A549 (cell line): ENCODE measurements around the gene ING5. TPM values are rescaled to one million over a fixed set of nuclear protein-coding genes. Genes with fewer than 3 reads are reported as not detected.

Source experiments
- ATAC-seq, 2 experiments: fragments of 200-7000 bp in 1 of 2; fragments of >200 bp in 1 of 2; cut with Nextera tagmentation in 1 of 2; cut with Tn5 transposase in 1 of 2; 3 replicates each; pipeline versions ENCODE4 v1.8.0 to v1.9.1; 2018 to 2020; ENCODE audit warnings: mild to moderate bottlenecking in 1 of 2, moderate library complexity in 1 of 2
- CTCF ChIA-PET: fragments of 300-600 bp; sonication (Branson Sonifier 250); formaldehyde crosslinking; extraction: SDS; loops from one replicate; lab custom pipeline; 2021; ENCODE audit warnings: antibody characterized with exemption, inconsistent platforms; lab: Yijun Ruan, JAX
- POLR2A ChIA-PET: fragments of 350-600 bp; formaldehyde crosslinking; extraction: SDS; loops from one replicate; lab custom pipeline; 2021; ENCODE audit warnings: antibody characterized with exemption, inconsistent platforms; lab: Yijun Ruan, JAX
- DNase-seq, 2 experiments: peaks; one replicate each; pipeline versions ENCODE4 v3.0.0 to v3.0.0-alpha.2; 2011 to 2016; ENCODE audit warnings: low read depth in 1 of 2, low spot score in 1 of 2
- FAIRE-seq: peaks from 2 replicates; lab custom pipeline; 2011; peaks lifted over from hg19 to GRCh38; lab: Jason Lieb, UNC
- H3K27ac ChIP-seq, 2 experiments: fragments of >200 bp; sonication (Bioruptor Twin); formaldehyde crosslinking; 3 replicates each; pipeline ENCODE4 v1.5.1; 2016 to 2017
- H3K4me1 ChIP-seq: fragments of >200 bp; sonication (Bioruptor Twin); formaldehyde crosslinking; 3 replicates; pipeline ENCODE4 v1.6.1; 2016
- H3K4me2 ChIP-seq: fragments of >200 bp; sonication (Bioruptor Twin); formaldehyde crosslinking; 3 replicates; pipeline ENCODE4 v1.6.1; 2016
- H3K4me3 ChIP-seq: fragments of >200 bp; sonication (Bioruptor Twin); formaldehyde crosslinking; 3 replicates; pipeline ENCODE4 v1.5.1; 2016
- H3K9me3 ChIP-seq: fragments of >200 bp; sonication (Bioruptor Twin); formaldehyde crosslinking; 3 replicates; pipeline ENCODE4 v1.6.1; 2016
- ATOH8 ChIP-seq: fragments of 250-450 bp; sonication (Bioruptor Pico); IDR thresholded peaks from 2 replicates; pipeline ENCODE4 v1.5.0; 2020; ENCODE audit warnings: low read depth, mild to moderate bottlenecking, moderate library complexity
- BCL3 ChIP-seq: fragments of >200 bp; sonication (Bioruptor Twin); formaldehyde crosslinking; IDR thresholded peaks from 3 replicates; pipeline ENCODE4 v1.6.1; 2016
- BHLHE40 ChIP-seq: IDR thresholded peaks from 2 replicates; pipeline ENCODE4 v1.6.1; 2012; ENCODE audit warnings: low read depth, low read length, inconsistent platforms
- CBX2 ChIP-seq: fragments of 200-600 bp; sonication (generic); IDR thresholded peaks from 2 replicates; pipeline ENCODE4 v1.6.1; 2016; ENCODE audit warnings: low read depth, mild to moderate bottlenecking, borderline replicate concordance
- CBX8 ChIP-seq: fragments of 200-600 bp; sonication (generic); IDR thresholded peaks from 2 replicates; pipeline ENCODE4 v1.6.1; 2016
- CHD2 ChIP-seq: fragments of 150-350 bp; IDR thresholded peaks from 2 replicates; pipeline ENCODE4 v1.6.1; 2014; ENCODE audit warnings: low read length; ENCODE audit not compliant: partially characterized antibody
- E2F6 ChIP-seq: IDR thresholded peaks from 2 replicates; pipeline ENCODE4 v1.6.1; 2012; ENCODE audit warnings: low read depth, borderline replicate concordance
- EP300 ChIP-seq, 2 experiments: fragments of >200 bp; sonication (Bioruptor Twin); formaldehyde crosslinking; IDR thresholded peaks; 2 replicates in 1 of 2; 3 replicates in 1 of 2; pipeline ENCODE4 v1.6.1; 2016 to 2017
- ESRRA ChIP-seq: fragments of 150-350 bp; IDR thresholded peaks from 2 replicates; pipeline ENCODE4 v1.6.1; 2014; ENCODE audit warnings: mild to moderate bottlenecking, low read length, borderline replicate concordance
- FOSL2 ChIP-seq, 2 experiments: fragments of 450-650 bp in 1 of 2; fragments of >200 bp in 1 of 2; sonication (Bioruptor Twin) in 1 of 2; formaldehyde crosslinking; IDR thresholded peaks; 2 replicates each; pipeline versions ENCODE4 v1.5.0 to v1.6.1; 2016 to 2020; ENCODE audit warnings: mild to moderate bottlenecking in 1 of 2, moderate library complexity in 1 of 2
- GATA3 ChIP-seq: IDR thresholded peaks from 2 replicates; pipeline ENCODE4 v1.6.1; 2012; ENCODE audit warnings: borderline replicate concordance
- HES2 ChIP-seq: fragments of >200 bp; sonication (Bioruptor Twin); formaldehyde crosslinking; IDR thresholded peaks from 2 replicates; pipeline ENCODE4 v1.6.1; 2016
- HEYL ChIP-seq: fragments of 250-450 bp; sonication (Bioruptor Pico); IDR thresholded peaks from 2 replicates; pipeline ENCODE4 v1.8.0; 2021; ENCODE audit warnings: mild to moderate bottlenecking, moderate library complexity
- MYC ChIP-seq: IDR thresholded peaks from 2 replicates; pipeline ENCODE4 v1.6.1; 2012; ENCODE audit warnings: mild to moderate bottlenecking, inconsistent platforms, low read length, improper control_type of control experiment, borderline replicate concordance
- NFE2L2 ChIP-seq: fragments of 150-350 bp; conservative IDR thresholded peaks from 2 replicates; pipeline ENCODE4 v1.6.1; 2014; ENCODE audit warnings: low read length
- NPAS2 ChIP-seq: fragments of 250-450 bp; sonication (Bioruptor Pico); IDR thresholded peaks from 2 replicates; pipeline ENCODE4 v1.8.0; 2022; ENCODE audit warnings: mild to moderate bottlenecking, moderate library complexity, borderline replicate concordance
- NR3C1 ChIP-seq: fragments of >200 bp; sonication (Bioruptor Twin); formaldehyde crosslinking; IDR thresholded peaks from 3 replicates; pipeline ENCODE4 v1.6.1; 2017
- PHF8 ChIP-seq: fragments of 200-600 bp; sonication (generic); IDR thresholded peaks from 2 replicates; pipeline ENCODE4 v1.6.1; 2016; ENCODE audit warnings: low read depth, mild to moderate bottlenecking, antibody characterized with exemption, moderate library complexity, borderline replicate concordance
- POLR2AphosphoS2 ChIP-seq: conservative IDR thresholded peaks from 2 replicates; pipeline ENCODE4 v1.6.1; 2012; ENCODE audit warnings: low read length, improper control_type of control experiment, inconsistent platforms
- RAD21 ChIP-seq, 2 experiments: fragments of >200 bp in 1 of 2; sonication (Bioruptor Twin) in 1 of 2; formaldehyde crosslinking in 1 of 2; IDR thresholded peaks in 1 of 2; conservative IDR thresholded peaks in 1 of 2; 2 replicates in 1 of 2; 3 replicates in 1 of 2; pipeline ENCODE4 v1.6.1; 2012 to 2018; ENCODE audit warnings: inconsistent platforms in 1 of 2
- RARB ChIP-seq: fragments of 250-450 bp; sonication (Bioruptor Pico); IDR thresholded peaks from 2 replicates; pipeline ENCODE4 v1.8.0; 2021; ENCODE audit warnings: mild to moderate bottlenecking, moderate library complexity
- RFX5 ChIP-seq: fragments of 450-650 bp; IDR thresholded peaks from 2 replicates; pipeline ENCODE4 v1.7.1; 2014; ENCODE audit warnings: antibody characterized with exemption, mild to moderate bottlenecking, moderate library complexity
- SMC3 ChIP-seq: fragments of >200 bp; sonication (Bioruptor Twin); formaldehyde crosslinking; IDR thresholded peaks from 3 replicates; pipeline ENCODE4 v1.6.1; 2018; ENCODE audit warnings: inconsistent platforms
- SREBF2 ChIP-seq: fragments of 450-650 bp; IDR thresholded peaks from 2 replicates; pipeline ENCODE4 v1.6.1; 2014; ENCODE audit warnings: mild to moderate bottlenecking, moderate library complexity
- ZC3H11A ChIP-seq: fragments of 450-650 bp; IDR thresholded peaks from 2 replicates; pipeline ENCODE4 v1.6.1; 2014; ENCODE audit warnings: antibody characterized with exemption, mild to moderate bottlenecking
- WGBS: methylation state at CpG from one replicate; pipeline ENCODE4 v1.1.6; 2017; ENCODE audit errors: missing lambda C conversion rate; 5-methylcytosine and 5-hydroxymethylcytosine counted together
- polyA plus RNA-seq, 4 experiments: library from polyadenylated mRNA; depleted of rRNA in 3 of 4; stranded (reverse); fragments of >200 nt; fragmentation: RNase III in 1 of 4; extraction: RNeasy Plus Mini Kit Qiagen cat#74134 plus additional on column Dnase treatment in 1 of 4; gene quantifications; 2 replicates in 3 of 4; 3 replicates in 1 of 4; pipeline ENCODE4 v1.2.3, GENCODE V29; 2011 to 2017
- TF ChIP-seq, protein P1 (sequence below): IDR thresholded peaks from 2 replicates; pipeline ENCODE4 v1.6.1; 2012
- TF ChIP-seq, protein P2 (sequence below): fragments of 250-450 bp; sonication (Bioruptor Pico); IDR thresholded peaks from 2 replicates; pipeline ENCODE4 v1.5.0; 2021; ENCODE audit warnings: mild to moderate bottlenecking, moderate library complexity, borderline replicate concordance

The ING5 gene
- polyA plus RNA-seq, 2 of the 4 experiments (the other 2 are of a cell fraction) = 28.6 to 29.6 TPM

GRCh38 chr2:241738040-241738686 is 36.3 kb downstream of the ING5 start (continued):
- TF ChIP-seq BCL3 = no peak
- TF ChIP-seq HES2 = no peak
- TF ChIP-seq ATOH8 (CRISPR knock-in tag) = no peak

DNA sequence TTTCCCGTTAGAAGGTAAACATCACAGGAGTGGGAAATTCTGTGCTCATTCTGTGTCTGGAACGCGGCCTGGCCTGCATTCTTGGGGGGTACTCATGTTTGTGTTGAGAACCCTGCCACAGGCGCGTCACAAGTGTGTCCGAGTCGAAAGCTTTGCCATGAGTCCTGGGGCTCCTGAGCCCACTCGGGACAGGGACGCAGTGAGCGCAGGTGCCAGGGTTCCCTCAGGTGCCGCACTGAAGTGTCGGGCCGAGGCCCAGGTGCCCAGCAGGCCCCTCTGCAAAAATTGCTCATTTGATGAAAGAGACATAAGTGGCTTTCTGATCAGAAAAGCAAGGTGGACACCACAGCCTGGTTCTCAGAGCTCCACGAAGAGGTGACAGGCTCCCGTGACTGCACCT is 37.3 kb downstream of the ING5 start:
- H3K4me1 ChIP-seq = peaks cover 5% of the 10 kb centered on the region; the same call in 1 of the 3 replicates
- no peak for DNase-seq
- ChIA-PET POLR2A (no interaction called here), CTCF (no interaction called here)
- ATAC-seq = no peak
- TF ChIP-seq MYC = no peak
- no peak for TF ChIP-seq PHF8
- TF ChIP-seq CBX8 = no peak
- TF ChIP-seq RARB = no peak
- TF ChIP-seq SMC3 = no peak
- no peak for TF ChIP-seq GATA3
- TF ChIP-seq NFE2L2 = no peak
- TF ChIP-seq HEYL (CRISPR knock-in tag) = no peak
- no peak for TF ChIP-seq BHLHE40
- TF ChIP-seq POLR2AphosphoS2 = no peak
- no peak for TF ChIP-seq BCL3
- TF ChIP-seq, protein P1, sequence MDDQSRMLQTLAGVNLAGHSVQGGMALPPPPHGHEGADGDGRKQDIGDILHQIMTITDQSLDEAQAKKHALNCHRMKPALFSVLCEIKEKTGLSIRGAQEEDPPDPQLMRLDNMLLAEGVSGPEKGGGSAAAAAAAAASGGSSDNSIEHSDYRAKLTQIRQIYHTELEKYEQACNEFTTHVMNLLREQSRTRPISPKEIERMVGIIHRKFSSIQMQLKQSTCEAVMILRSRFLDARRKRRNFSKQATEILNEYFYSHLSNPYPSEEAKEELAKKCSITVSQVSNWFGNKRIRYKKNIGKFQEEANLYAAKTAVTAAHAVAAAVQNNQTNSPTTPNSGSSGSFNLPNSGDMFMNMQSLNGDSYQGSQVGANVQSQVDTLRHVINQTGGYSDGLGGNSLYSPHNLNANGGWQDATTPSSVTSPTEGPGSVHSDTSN = no peak
- no peak for TF ChIP-seq ESRRA
- no peak for TF ChIP-seq EP300 (IDR thresholded peaks at IDR 0.05)
- H3K4me3 ChIP-seq = no peak overlapping the region
- no peaks in the 10 kb centered on the region for H3K9me3 ChIP-seq
- H3K27ac ChIP-seq = no peak overlapping the region
- FAIRE-seq = no peak
- WGBS = 99% methylated on average over 15 of the region's 15 CpGs
- no peak overlapping the region for H3K4me2 ChIP-seq

DNA sequence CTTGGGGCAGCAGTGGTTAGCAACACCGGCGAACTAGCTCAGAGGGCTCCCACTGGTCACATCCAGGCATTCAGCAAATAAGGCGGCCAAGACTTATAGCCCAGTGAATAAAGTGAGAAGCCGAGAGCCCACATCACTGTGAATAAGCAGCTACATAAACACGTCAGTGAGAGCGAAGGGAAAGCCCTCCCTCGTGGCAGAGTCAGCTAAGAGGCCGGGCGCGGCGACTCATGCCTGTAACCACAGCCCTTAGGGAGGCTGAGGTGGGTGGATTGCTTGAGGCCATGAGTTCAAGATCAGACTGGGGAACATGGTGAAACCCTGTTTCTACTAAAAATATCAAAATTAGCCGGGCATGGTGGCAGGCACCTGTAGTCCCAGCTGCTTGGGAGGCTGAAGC is 37.8 kb downstream of the ING5 start:
- POLR2A ChIA-PET = no interaction called here
- no peak for TF ChIP-seq RFX5
- no peak for TF ChIP-seq SREBF2
- TF ChIP-seq CHD2 = no peak
- TF ChIP-seq NPAS2 (CRISPR knock-in tag) = no peak
- TF ChIP-seq FOSL2 (IDR thresholded peaks at IDR 0.05) = no peak
- TF ChIP-seq FOSL2 (CRISPR knock-in tag; IDR thresholded peaks at IDR 0.05) = no peak
- TF ChIP-seq, protein P2, sequence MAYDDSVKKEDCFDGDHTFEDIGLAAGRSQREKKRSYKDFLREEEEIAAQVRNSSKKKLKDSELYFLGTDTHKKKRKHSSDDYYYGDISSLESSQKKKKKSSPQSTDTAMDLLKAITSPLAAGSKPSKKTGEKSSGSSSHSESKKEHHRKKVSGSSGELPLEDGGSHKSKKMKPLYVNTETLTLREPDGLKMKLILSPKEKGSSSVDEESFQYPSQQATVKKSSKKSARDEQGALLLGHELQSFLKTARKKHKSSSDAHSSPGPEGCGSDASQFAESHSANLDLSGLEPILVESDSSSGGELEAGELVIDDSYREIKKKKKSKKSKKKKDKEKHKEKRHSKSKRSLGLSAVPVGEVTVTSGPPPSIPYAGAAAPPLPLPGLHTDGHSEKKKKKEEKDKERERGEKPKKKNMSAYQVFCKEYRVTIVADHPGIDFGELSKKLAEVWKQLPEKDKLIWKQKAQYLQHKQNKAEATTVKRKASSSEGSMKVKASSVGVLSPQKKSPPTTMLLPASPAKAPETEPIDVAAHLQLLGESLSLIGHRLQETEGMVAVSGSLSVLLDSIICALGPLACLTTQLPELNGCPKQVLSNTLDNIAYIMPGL (CRISPR knock-in tag) = no peak
- no peak for TF ChIP-seq ATOH8 (CRISPR knock-in tag)
- no peak for TF ChIP-seq ZC3H11A
- TF ChIP-seq RARB = no peak
- no peak for TF ChIP-seq RAD21 (conservative IDR thresholded peaks at IDR 0.05 in 1 of 2, IDR thresholded peaks at IDR 0.05 in 1 of 2)
- TF ChIP-seq HES2 = no peak
- TF ChIP-seq E2F6 = no peak
- TF ChIP-seq NR3C1 = no peak
- no peak for TF ChIP-seq CBX2

More for the DNA sequence above, 37.8 kb downstream of the ING5 start:
- CTCF ChIA-PET = interaction anchor here (1.1 kb wide), 2 partner anchors 81 to 102 kb away, joined by 3 to 4 read pairs; no protein-coding TSS in a partner anchor
- H3K9me3 ChIP-seq = no peaks in the 10 kb centered on the region
- H3K27ac ChIP-seq = no peak overlapping the region
- DNase-seq (no peak), ATAC-seq (no peak), FAIRE-seq (no peak)
- H3K4me3 ChIP-seq = no peak overlapping the region
- H3K4me1 ChIP-seq = peaks cover 5% of the 10 kb centered on the region; the same call in 1 of the 3 replicates
- WGBS = 95% methylated on average over 12 of the region's 12 CpGs
- no peak overlapping the region for H3K4me2 ChIP-seq
